PC-9 (cell line): Measurements from ENCODE around the gene TBC1D5.

Source experiments
- CTCF ChIP-seq: fragments of 200-600 bp; sonication (generic); conservative IDR thresholded peaks from 2 replicates; pipeline ENCODE4 v1.6.1; 2017; ENCODE audit warnings: mixed run types, antibody characterized with exemption, mild to moderate bottlenecking, moderate library complexity
- EZH2 ChIP-seq: fragments of 200-600 bp; sonication (generic); IDR thresholded peaks from 2 replicates; pipeline ENCODE4 v1.8.0; 2017; ENCODE audit warnings: antibody characterized with exemption, low read depth

GRCh38 chr3:17656264-17656663, 86.2 kb downstream of the TBC1D5 start:
- no peak for TF ChIP-seq CTCF
- TF ChIP-seq EZH2 = no peak
